ENCODE results near the gene CASP6.
"Not testable (repeated sequence)": the region's sequence is repeated elsewhere in the genome, so short reads cannot be mapped to it uniquely, and the experiment has no call there.

CASP6 gene

DNA sequence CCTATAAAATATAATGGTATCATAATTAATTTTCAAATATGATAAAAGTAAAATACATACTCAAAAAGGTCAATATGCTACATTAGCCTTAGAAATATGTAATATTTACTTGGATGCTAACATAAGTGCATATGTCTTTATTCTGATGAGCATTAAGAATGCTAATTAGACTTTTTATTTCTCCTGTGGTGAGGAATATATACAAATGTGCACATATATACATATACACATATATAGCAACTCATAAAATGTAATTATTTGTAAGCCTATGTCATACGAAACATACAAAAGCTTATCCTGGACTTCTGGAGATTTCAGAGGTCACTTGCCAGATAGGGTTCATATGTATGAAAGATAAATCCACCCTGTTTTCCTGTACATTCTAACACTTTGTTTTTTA, 15.5 kb upstream of the CASP6 start:
- DNase-seq = no peak

DNA sequence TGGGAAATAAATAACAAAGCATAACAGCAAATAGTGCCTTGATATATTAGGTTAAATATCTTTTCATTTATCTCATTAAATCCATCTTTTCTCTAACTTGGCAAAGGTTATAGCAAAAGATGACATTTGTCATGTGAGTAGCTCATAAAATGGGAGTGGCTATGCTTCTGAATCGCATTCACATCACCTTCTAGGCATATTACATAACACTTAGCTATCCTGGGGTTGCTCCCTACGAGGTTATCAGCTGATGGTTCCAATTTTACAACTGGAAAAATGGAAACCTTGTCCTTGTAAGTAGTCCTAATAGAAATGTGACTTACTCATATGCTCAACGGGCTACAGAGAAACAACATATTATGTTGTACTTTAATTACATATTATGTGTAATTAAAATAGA, 10.3 kb upstream of the CASP6 start:
- DNase-seq = no peak

DNA sequence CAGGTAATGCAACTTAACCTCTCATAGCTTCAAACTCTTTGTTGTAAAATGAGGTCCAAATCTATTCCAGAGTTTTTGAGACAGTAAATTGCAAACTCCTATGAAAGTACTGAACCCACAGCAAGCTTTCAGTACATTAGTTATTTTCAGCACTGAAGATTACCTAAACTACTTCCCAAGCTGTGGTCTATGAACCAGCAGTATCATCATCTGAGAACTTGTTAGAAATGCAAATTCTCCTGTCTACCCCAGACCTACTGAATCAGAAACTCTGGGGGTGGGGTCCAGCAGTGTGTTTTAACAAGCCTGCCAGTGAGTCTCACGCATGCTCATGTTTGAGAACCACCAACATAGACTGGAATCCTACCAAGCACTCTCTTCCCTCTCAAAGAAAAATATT, 5.7 kb upstream of the CASP6 start:
- no peak for DNase-seq

DNA sequence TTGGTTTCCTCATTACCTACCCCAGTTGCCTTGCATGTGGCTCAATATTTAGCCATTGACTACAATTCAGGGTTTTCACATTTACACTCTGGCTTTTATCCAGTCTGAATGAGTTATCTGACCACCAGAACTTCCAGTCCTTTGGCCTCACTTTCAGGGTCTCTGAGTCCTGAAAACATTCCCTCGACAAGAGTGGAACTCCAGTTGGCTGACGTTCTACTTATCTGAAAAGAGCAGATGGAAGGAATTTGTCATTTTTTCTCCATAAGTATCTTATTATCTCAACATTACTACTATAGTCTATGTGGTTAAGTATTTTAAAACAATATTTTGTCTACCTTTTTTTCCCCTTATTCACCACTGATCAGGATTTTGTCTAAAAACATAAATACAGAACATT, 5.2 kb upstream of the CASP6 start:
- no peak for DNase-seq

DNA sequence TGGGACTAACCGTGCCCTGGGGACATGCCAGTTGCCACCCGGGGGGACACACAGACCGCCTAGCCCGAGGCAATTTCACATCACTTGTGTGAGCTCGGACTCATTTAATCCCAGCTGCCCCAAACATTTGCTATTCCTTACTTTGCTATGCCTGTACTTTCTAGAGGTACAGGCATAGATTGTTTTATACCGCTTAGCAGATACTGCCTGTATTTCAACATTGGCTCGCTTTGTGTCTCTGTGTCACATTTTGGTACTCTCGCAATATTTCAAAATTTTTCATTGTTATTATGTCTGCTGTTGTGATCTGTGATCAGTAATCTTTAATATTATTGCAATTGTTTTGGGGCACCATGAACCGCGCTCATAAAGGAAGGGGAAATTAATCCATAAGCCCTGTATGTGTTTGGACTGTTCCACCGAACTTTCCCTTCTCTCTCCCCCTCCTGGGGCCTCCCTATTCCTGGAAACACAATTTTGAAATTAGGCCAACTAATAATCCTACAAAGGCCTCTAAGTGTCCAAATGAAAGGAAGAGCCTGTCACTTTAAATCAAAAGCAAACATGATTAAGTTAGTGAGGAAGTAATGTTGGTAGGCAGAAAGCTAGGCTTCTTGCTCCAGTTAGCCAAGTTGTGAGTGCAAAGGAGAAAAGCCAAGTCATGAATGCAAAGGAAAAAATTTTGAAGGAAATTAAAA, 568 bp upstream of the CASP6 start:
- DNase-seq = peak; percentile 68 to 70

DNA sequence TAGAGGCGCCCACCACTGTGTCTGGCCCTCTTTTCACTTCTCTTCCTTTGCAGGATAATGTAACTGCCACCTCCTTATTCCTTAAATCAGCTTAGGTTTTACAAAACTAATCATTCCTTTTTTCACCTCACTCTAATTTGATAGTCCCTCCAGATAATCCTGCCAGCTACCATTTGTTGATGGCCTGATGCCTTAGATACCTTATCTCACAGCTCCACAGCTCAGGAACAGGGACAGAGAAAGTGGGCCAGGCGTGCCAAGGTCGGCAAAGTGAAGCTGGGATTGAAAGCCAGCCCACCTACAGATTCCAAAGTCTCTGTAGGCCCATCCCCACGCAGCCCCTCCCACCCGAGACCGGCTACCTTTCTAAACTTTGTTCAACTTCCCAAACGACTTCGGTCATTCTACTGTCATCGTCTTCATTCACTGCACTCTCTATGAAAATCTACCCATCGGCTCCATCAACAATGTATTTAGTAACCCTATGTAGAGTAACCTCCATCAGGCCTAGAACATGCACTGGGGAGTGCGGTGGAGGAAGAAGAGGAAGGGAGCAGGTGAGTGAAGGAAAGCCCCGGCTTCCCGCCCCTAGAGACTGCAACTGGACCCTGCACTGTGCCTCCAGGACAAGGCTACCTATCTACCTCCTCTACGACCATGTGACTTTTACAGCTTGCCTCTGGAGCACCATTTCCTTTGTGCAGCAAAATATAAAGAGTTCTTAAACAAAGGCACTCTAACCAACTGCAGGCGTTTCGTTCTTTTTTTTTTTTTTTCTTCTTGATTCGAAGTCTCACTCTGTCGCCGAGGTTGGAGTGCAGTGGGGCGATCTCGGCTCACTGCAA, 1.5 kb downstream of the CASP6 start:
- peak; percentile 26 to 29 for DNase-seq

DNA sequence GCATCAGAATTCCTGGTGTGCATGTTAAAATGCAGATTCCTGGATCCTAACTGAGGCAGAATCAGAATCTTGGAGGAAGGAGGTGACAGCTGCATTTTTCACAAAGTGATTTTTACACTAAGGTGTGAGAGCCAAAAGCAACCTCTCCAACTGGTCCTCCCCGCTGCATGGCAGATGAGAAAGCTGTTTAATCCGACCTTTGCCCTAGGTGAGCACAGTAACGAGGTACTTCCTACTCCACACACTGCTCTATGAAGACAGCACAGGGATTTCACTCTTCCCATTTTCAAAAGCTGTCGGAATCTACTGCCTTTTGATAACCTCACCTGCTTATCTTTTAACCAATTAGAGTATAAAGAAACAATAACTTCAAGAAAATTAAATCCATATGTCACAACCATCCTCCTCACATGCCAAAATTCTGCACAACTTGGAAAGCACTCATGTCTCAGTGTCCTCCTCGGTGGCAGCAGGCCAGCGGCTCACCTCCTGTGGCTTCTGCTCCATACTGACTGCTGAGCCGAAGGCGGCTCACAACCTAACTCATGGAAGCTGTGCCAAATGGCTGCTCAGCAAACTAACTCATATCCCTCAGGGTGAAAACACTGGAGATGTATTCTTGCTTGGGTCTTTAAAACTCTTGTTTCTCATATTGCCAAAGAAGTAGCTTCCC, 3.6 kb downstream of the CASP6 start:
- no peak for DNase-seq

DNA sequence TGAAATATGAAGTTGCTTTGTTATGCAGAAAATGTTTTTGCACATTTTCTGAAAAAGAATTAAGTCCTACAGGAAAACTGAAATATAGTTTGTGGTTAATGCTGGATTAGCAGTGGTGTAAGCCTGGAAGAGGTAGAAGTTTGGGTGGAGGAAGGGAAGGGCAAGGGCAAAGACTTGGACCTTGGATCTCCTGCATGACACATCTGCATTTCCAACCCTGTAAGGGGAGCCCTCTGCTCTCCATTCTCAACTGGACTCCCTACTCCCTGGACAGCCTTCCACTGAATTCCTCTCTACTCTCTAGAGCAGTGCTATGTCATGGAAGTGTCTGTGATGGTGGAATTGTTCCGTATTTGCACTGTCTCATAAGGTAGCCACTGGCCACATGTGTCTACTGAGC, 4.6 kb downstream of the CASP6 start:
- no peak for DNase-seq

DNA sequence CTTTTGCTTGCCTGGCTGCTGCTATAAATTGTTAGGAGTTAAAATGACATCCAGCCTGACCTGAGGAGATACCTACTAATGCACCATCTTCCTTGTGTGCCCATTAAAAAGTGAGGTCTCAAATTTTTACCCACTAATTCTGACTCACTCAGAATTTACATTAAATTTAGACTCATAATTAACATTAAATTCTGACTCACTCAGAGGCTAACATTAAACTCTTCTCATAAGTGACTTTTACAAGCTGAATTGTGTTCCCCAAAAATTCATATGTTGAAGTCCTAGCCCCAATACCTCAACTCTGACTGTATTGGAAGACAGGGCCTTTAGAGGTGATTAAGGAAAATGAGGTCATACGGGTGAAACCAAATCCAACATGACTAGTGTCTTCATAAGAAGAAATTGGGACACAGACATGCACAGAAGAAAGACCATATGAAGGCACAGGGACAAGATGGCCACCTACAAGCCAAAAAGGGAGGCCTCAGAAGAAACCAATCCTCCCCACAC, 11.8 kb downstream of the CASP6 start:
- DNase-seq = no peak

DNA sequence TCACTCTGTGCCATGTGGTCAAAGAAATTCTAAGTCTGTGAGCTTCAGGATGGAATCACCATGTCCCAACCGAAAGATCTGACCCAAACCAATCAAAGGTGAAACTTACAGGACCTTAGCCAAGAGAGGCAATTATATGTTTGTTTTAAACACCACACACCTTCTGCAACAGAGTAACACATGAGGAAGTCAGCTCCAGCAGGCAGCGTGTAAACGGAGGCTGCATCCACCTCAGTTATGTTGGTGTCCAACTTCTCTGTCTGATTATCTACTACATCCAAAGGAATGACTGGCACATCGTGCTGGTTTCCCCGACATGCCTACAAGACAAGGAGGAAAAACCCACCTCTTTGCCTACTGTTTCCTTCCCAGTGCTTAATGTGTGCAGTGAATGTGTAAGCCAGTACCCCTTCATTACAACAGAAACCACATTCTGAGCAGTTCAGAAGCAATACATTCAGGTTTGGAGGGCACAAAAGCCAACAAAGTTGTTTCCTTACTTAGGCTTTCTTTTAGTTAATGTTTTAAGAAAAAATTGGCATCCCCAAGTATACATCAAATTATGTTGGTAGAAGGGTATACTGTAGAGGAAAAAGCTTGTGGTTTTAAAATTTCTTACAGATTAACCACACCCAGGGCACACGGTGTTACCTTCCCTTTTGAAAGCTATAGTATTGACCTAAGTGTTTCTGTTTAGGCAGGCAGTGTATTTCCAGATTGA, 12.4 kb downstream of the CASP6 start:
- no peak for DNase-seq

DNA sequence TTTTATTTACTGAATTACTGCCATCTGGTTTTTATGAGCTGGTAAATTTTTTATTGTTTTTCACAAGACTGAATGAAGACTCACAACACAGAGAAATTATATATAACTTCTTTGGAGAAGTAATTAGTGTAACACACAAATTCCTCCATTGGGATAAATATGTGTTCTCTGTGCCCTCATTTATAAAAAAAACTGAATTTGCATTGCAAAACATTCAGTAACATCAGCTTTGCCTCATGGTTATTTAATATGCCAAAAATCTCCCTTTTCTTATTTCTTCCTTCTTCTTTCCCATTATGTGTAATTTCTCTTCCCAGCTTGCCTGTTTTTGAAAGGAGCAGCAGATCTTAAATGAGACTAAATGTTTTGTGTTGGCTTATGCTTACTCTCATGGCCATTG, 18.5 kb downstream of the CASP6 start:
- no peak for DNase-seq

DNA sequence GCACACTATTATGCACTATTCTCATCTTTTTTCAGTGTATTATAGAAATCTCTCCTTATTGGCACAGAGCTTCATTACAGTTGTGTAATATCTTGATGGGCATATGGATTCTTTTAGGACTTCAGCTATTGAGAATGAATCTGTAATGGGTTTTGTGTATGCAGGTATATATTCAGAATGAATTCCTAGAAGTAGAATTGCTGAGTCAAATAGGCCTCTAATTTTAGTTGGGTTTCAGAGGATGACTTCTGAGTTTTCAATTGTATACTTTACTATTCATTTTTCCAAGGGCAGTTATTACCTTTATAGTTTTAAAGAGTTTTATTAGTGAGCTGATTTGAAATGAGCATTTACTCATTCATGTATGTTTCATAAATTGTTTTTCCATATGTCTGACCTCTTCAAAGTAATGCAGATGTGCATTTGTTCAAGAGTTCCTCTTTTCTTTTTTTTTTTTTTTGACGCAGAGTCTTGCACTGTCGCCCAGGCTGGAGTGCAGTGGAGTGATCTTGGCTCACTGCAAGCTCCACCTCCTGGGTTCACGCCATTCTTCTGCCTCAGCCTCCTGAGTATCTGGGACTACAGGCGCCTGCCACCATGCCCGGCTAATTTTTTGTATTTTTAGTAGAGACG, 19.5 kb downstream of the CASP6 start:
- no peak for DNase-seq

DNA sequence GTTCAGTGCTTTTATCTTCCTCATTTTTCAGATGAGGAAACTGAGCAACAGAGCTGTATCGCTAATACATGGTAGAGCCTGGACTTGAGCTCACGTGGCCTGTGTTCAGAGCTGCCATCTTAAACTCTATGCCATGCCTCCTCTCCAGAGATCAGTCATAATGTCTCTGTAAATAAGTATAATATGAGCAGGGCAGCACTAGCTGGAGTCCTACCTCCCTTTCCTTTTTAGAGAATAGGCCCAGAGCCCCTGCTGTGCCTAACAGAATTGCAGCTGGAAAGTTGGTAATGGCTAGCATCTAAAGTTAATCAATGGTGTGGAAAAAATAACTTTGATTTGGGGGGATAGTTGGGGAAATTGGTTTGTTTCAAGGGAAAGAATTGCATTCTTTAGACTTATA, 20.4 kb downstream of the CASP6 start:
- no peak for DNase-seq

DNA sequence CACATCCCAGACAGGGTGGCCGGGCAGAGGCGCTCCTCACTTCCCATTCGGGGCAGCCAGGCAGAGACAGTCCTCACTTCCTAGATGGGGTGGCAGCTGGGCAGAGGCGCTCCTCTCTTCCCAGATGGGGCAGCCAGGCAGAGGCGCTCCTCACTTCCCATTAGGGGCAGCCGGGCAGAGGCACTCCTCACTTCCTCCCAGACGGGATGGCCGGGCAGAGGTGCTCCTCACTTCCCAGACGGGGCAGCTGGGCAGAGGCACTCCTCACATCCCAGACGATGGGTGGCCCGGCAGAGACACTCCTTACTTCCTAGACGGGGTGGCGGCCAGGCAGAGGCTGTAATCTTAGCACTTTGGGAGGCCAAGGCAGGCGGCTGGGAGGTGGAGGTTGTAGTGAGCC, 24.3 kb downstream of the CASP6 start:
- DNase-seq = not testable (repeated sequence)

DNA sequence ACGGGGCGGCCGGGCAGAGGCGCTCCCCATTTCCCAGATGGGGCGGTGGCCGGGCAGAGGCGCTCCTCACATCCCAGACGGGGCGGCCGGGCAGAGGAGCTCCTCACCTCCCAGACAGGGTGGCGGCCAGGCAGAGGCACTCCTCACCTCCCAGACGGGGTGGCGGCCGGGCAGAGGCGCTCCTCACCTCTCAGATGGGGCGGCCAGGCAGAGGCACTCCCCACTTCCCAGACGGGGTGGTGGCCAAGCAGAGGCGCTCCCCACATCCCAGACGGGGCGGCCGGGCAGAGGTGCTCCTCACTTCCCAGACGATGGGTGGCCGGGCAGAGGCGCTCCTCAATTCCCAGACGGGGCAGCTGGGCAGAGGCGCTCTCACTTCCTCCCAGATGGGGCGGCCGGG, 24.8 kb downstream of the CASP6 start:
- DNase-seq = not testable (repeated sequence)

DNA sequence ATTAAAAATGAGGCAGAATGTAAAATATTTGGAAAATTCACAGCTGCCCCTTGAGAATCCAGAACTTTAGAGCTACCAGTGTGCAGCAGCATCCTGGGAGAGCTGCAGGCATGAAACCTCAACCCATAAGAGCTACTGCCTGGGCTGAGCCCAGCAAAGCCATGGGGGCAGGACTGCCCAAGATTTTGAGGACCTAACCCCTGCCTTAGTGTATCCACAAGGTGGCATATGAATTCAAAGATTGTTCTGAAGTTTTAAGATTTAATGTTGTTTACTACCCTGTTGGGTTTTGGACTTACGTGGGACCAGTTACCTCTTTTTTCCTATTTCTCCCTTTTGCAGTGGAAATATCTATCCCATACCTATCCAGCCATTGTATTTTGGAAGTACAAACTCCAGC, 26.4 kb downstream of the CASP6 start:
- no peak for DNase-seq

DNA sequence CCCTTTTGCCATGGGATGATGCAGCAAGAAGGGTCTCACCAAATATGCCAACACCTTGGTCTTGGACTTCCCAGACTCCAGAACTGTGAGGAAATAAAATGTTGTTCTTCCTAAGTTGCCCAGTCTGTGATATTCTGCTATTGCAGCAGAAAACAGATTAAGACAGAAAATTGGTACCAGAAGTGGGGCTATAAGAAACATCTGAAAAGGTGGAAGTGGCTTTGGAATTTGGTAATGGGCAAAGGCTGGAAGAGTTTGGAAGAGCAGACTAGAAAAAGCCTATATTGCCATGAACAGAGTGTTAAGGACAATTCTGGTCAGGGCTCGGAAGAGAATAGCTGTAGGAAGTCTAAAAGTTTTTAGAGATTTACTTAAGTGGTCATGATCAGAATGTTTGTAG, 27.4 kb downstream of the CASP6 start:
- no peak for DNase-seq

DNA sequence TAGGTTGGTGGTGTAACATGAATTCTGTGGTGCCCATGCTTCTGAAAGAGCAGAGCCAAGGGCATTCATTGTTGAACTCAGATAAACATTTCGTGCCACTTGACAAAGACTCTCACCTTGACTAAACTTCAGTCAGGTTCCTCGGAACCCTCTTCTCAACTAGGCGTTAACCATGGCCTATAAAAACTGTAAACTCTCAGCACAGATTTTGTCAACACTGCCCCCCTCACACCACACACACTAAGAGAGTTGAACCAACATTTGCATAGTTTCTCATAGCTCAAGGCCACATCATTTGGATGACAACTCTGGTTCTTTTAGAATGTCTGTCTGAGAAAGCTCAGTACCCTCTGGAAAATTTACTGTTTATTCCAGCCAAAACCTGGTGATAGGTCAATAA, 28.1 kb downstream of the CASP6 start:
- DNase-seq = no peak

DNA sequence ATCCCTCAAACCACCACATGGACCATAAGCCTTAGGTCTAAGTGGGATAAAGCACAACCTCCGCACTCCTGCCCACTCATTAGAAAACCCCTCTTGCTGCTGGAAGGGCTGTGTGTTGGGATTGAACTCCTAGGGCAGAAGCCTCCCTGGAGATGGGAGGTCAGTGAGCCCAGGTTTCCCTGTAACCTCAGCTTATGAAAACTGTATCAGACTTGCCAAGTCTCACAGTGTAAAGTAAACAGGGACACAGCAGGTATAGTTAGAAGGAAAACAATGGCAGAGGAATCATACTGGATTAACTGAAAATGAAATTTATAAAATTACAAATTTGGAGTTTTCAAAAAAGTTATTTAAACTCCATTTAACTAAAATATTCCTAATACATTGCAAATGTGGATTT, 29.9 kb downstream of the CASP6 start:
- DNase-seq = no peak

DNA sequence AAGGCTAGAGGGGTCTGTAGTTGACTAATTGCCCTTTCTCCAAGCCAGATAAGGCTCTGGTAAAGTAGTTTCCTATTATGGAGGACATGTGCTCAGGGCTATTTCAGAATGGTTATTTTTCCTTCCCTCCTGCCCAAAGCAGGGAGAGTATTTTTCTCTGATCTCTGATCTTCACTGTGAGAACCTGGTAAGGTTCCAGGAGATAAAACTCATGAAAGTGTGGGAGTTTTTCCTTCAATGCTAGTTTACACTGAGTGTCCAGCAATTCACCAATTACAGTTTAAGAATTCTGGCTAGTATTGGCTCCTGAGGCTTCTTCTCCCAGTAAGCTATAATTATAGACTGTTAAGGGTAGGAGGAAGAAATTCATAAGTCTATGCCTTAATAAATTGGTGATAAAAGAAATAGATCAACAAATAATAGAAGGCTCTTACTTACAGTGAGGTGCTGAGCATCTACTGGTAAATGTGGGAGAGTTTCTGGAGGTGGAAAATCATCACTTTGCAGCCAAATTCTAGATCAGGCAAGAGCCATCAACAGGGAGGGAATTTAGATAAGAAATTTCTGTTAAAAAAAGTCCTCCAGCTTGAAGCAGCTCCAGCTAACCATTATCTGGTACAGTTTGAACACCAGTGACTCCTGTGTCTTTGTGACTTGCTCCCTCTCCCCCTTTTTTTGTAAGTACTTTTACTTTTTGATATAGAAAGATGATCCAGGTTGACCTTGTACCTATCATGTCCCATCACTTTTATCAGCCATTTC, 30.9 kb downstream of the CASP6 start:
- no peak for DNase-seq

DNA sequence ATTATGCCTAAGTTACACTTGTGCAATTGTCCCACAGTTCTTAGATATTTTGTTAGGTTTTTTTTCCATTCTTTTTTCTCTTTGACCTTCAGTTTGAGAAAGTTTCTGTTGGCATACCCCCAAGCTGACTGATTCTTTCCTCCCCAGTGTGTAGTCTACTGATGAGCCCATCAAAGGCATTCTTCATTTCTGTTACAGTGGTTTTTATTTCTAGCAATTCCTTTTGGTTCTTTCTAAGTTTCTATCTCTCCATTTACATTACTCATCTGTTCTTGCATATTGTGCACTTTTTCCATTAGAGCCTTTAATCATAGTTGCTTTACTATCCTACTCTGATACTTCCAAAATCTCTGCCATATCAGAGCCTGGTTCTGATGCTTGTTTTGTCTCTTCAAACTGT, 31.9 kb downstream of the CASP6 start:
- no peak for DNase-seq
